SK-N-SH treated with all-trans-retinoic acid at 6 μM for 48 hours (cell line): ENCODE data around the gene RAB11FIP2.

Experiments used
- ARNTL ChIP-seq: fragments of 450-650 bp; formaldehyde crosslinking; IDR thresholded peaks from 2 replicates; pipeline ENCODE4 v1.5.0; 2020; ENCODE audit warnings: low read depth, mild to moderate bottlenecking, moderate library complexity, borderline replicate concordance
- CSRNP3 ChIP-seq: fragments of 250-450 bp; sonication (Bioruptor Pico); IDR thresholded peaks from 2 replicates; pipeline ENCODE4 v1.5.1; 2021; ENCODE audit warnings: mild to moderate bottlenecking, moderate library complexity
- ISL1 ChIP-seq: fragments of 250-450 bp; sonication (Bioruptor Pico); IDR thresholded peaks from 2 replicates; pipeline ENCODE4 v2.1.2; 2022; ENCODE audit warnings: mild to moderate bottlenecking, moderate library complexity
- POU6F1 ChIP-seq: fragments of 250-450 bp; sonication (Bioruptor Pico); IDR thresholded peaks from 2 replicates; pipeline ENCODE4 v1.8.0; 2021; ENCODE audit warnings: low read depth, mild to moderate bottlenecking, moderate library complexity, borderline replicate concordance
- SNAI2 ChIP-seq: fragments of 250-450 bp; sonication (Bioruptor Pico); IDR thresholded peaks from 2 replicates; pipeline ENCODE4 v1.5.0; 2020; ENCODE audit warnings: mild to moderate bottlenecking, moderate library complexity

GRCh38 chr10:118045158-118045836 lies 1.4 kb downstream of the RAB11FIP2 start:
- TF ChIP-seq POU6F1 (CRISPR knock-in tag) (no peak), ARNTL (CRISPR knock-in tag) (no peak), SNAI2 (no peak), ISL1 (CRISPR knock-in tag) (no peak), CSRNP3 (no peak)
